T-helper 22 cell (primary cell): ENCODE data around the gene MAPRE2.
"Not testable (repeated sequence)": the region's sequence is repeated elsewhere in the genome, so short reads cannot be mapped to it uniquely, and the experiment has no call there.

Experiments used
- DNase-seq: peaks from one replicate; pipeline ENCODE4 v3.0.0-alpha.2; 2020; ENCODE audit warnings: low read depth

MAPRE2 gene

DNA sequence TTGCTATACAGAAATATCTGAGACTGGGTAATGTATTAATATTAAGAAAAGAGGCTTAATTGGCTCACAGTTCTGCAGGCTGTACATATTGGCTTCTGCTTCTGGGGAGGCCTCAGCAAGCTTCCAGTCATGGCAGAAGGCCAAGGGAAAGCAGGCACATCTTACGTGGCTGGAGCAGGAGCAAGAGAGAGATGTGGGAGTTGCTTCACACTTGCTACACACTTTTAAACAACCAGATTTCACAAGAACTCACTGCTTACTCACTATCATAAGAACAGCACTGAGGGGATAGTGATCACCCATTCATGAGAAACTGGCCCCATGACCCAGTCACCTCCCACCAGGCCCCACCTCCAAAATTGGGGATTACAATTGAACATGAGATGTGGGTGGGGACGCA, 50.6 kb downstream of the MAPRE2 start:
- DNase-seq: no peak

DNA sequence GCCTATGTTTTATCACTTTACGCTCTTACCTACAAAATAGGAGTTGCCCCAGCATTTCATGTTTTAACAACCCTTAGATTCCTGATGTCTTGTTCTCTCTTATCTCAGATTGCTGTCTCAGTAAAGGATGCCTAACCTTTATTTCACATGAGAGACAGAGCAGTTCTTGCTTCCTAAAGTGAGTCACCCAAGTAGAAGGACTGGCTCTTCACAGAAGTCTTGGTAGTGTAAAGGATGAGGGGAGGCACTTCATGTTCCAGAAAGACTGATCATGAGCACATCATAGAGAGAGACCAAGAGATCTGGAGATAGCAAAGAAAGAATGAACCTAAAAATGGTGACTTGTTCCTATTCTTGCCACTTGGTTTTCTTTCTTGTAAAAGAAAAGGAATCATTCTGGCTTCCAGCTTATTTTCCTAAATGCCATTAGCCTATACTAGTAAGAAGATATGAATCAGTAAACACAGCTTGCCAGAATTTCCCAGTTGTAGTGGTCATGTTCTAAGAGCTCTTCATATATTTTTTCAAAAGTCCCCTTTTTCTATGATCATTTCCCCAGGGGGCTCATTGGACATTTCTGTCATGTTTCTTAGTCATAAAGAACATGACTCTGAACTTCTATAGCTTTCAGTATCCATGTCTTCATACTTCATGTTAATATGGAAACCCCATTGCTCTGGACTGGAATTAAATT, 54.9 kb downstream of the MAPRE2 start:
- no peak for DNase-seq

DNA sequence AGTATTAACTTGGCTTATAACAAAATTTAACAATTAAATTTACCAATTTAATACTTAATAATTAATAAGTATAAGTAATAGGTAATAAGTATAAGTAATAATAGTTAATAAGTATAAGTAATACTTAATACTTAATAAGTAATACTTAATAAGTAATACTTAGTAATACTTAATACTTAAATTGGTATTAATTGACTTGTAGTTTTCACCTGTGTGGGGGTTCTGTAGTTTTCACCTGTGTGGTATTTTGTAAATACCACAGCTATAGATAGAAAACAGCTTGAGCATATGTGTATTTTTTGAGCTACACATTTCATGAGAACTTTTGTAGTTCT, 55.4 kb downstream of the MAPRE2 start:
- DNase-seq: no peak

DNA sequence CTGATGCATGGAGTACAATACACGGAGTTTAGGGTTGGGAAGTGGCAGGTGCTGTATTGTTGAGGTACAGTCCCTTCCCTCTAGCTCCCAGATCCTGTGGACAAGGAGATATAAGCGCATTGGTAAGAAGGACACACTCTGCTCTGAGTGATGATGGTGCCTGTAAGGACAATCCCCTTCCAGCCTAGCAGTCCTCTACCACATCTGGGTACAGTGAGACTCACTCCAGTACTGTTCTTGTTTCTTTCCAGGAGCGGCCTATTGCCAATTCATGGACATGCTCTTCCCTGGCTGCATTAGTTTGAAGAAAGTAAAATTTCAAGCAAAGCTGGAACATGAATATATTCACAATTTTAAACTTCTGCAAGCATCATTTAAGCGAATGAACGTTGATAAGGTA, 56.0 kb downstream of the MAPRE2 start:
- no peak for DNase-seq

DNA sequence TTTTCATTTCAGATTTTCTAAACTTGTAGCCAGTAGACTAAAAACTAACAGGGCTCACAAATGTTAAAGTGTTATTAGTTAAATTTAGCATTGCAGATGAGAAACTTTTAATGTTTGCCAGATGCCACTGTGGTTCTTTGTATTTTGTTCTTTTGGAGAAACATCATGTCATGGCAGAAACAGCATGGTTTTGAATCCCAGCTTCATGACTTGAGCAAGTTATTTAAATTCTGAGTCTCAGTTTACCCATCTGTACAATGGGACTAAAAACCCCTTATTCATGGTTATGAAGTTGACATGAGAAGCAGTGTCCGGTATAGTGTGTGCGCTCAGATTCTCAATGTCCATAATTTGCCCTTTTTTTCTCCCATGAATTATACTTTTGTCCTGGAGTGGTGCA, 56.5 kb downstream of the MAPRE2 start:
- DNase-seq: no peak

DNA sequence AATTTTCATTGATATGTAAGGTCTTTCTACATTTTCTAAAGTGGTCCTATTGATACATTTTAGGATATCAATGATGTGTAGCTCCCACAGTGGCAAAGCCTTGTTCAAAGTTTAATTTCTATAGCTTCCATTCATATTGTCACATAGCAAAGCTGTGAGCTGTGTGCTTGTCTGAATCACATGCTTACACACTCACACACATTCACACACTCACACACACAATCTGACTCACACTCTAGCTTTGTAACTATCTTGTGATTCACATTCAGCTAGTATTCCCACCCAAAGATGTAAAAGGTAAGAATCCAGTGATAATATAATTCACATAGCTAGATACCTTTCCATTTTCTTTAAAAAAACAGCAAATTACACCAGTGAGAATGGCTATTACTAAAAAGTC, 58.7 kb downstream of the MAPRE2 start:
- DNase-seq: no peak

DNA sequence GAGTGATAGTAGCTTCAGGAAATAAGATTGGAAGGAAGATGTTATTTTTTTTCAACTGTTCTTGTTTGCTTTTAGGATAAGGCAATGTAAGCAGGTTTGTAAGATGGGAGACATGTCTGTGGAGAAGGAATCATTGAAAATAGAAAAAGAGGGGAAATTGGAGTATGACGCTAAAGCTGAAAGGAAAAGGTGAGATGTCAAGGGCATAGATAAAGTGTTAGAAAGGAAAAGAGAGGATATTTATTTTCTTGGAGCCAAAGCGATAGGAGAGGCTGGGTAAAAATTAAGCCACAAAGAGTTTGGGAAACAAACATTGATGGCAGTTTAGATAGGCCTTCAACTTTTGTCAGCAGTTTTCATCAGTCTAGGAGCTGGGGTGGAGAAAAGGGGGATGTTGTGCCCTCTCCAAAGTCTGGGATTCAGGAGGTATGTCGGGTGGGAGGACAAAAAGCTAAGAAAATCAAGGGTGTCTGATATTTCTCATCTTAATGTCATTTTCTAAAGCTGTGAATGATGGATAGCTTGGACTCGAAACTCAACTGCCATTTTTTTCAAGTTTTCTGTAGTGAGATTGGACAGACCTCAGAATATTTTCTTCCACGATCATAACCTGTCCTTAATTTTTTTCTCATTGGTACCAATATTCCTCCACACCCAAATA, 63.3 kb downstream of the MAPRE2 start:
- no peak for DNase-seq

DNA sequence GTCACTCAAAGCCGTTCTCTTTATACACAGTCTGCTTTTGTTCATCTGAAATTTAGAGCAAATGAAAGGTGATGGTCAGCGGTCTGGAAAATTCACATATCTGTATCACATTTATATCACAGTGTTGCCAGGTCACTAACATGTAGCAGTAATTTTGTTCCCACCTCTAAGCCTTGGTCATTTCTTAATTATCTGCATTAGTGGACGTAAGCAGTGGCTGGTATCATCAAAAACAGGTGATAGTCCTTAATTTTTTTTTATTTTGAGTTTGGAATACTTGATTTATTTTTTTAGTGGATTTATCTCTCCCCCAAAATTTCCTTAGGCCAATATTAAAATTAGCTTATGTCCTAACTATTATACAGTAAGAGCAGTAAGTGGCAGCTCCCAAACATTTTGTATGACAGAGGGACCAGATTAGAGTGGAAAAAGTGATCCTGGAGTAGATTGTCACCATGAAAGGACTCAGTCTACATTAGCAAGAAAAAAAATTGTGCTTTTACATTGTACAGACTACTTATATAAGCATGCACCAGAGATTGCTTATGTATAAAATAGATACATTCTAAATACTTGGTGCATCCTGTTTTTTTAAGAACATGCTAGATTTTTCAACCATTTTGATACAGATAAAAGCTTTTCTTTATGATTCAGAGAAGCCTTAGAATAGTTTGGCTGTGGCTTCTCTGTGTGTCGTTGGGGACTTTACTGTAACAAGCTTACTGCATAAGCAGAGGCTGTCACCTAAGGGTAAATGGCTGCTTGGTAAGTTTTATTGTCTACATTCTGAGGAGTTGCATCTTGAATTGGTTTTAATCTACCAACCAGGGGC, 65.0 kb downstream of the MAPRE2 start:
- no peak for DNase-seq

DNA sequence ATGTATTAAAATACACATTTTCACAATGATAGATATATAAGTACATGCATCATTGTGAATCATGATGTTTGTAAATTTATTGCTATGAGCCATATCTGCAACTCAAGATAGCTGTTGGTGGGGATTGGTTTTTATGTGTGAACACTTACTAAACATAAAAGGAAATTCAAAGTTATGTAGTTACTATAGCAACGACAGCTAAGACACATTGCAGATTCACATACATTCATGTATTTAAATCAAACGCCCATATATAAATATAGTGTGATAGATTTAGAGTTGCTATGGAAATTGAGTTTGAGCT, 65.6 kb downstream of the MAPRE2 start:
- no peak for DNase-seq

DNA sequence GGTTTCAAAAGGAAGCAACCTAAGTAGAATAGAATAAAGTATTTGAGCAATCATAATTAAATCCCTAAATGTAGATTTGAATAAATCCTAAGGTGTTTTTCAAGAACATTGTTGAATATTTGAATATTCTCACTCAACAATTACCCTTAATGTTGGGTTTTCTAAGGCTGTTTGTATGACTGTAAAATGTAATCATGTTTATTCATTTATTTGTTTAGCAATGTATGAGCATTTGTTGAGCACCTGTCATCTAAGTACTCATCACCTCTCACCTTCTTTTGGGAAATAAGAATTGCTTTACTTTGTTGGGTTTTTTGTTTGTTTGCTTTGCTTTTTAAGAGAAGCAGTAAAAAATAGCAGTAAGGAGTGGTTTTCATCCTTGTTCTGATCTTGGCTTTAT, 66.0 kb downstream of the MAPRE2 start:
- no peak for DNase-seq

DNA sequence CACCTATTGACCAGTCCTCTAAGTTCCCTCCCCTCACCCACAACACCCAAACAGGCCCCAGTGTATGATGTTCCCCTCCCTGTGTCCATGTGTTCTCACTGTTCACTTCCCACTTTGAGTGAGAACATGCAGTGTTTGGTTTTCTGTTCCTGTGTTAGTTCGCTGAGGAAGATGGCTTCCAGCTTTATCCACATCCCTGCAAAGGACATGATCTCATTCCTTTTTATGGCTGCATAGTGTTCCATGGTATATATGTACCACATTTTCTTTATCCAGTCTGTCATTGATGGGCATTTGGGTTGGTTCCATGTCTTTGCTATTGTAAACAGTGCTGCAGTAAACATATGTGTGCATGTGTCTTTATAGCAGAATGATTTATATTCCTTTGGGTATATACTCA, 66.9 kb downstream of the MAPRE2 start:
- DNase-seq: not testable (repeated sequence)

DNA sequence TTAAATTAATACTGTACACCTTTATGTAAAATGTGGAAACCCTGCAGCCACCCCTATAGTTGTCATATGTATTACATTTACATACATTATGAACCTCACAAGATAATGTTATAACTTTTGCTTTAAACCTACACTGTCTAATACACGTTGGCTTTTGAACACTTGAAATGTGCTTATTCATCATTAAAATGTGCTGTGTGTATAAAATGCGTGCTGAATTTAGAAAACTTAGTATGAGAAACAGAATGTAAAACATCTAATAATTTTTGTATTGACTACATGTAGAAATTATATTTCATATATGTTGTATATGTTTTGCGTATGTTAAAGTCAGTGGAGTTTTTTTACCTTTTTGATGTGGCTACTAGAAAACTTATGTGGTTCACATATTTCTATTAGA, 68.8 kb downstream of the MAPRE2 start:
- DNase-seq: no peak

DNA sequence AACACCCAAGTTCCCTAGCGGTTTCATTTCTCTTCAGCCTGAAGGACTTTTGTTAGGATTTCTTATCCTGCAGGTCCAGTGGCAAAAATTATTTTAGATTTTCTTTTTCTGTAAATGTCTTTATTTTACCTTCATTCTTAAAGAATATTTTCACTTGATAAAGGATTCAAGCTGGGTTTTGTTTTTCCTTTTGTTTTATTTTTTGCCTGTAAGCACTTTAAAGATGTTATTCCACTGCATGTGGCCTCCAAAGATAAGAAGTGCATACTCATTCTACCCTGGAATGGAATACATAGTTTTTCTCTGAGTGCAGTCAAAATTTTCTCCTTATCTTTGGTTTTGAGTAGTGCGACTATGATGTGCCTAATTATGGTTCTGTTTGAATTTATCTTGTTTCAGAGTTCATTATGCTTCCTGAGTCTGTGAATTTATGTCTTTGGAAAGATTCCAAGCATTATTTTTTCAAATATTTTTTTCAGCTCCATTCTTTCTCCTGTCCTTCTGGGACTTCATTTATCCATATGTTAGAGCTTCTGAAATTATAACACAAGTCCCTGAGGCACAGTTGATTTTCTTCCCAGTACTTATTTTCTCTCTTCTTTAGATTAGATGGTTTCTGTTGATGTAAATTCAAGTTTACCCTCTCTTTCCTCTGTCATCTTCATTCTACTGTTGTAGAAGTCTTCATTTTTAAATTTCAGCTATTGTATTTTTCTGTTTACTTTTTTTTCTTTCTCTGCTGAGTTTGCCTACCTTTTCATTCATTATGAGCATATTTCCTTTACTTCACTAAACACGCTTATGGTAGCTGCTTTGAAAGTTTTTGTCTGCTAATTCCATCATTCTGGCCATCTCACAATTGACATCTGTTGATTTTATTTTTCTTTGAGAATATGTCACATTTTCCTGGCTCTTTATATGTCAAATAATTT, 69.6 kb downstream of the MAPRE2 start:
- DNase-seq: no peak

DNA sequence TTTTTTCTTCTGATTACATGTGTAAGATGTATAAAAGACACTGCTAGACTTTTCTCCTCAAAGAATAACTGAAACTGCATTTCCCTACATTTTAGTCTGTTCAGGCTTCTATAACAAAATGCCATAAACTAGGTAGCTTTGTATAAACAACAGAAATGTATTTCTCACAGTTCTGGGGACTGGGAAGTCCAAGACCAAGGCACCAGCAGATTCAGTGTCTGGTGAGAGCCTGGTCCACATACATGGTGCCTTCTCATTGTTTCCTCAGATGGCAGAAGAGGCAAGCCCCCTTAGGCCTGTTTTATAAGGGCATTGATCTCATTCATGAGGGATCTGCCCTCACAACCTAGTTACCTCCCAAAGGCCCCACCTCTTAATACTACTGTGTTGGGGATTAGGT, 71.5 kb downstream of the MAPRE2 start:
- DNase-seq: no peak

DNA sequence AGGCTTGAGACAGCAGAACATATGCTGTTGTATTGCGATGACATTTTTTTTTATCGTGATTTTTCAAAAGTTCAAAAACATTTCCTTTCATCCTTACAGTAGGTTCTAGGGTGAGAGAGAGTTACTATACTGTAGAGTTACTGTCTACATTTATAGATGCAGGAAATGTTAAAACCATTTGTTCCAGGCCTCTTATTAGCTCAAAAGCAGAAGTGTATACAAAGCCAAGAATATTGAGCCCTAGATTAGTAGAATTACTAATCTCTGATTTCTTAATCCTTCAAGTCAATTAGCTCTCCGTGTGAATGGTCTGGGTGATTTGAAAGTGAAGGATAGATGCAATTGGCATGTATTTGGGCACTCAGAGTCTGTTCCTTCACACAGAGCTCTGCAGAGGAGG, 73.1 kb downstream of the MAPRE2 start:
- no peak for DNase-seq

DNA sequence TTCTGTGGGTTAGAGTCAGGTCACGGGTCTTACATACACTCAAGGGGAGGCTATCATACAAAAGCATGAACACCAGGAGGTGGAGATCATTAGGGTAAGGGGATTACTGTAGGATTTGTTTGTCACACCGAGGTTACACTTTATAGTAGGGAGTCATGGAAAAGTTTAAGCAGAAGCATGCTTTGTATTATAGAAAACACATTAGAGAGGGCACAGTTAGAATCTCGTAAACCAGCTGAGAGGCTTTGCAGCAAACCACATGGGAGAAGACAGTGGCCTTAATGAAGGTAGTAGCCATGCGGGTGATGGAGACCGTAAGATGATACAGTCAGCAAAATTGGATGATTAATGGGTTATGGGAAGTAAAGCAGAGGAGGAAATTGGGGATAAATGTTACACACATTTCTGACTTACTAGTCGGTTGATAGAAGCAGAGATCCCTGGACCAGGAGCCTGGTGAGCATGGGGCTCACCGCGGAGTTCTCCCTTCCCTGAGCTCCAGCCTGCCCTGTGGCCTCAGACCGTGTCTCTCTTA, 75.6 kb downstream of the MAPRE2 start:
- DNase-seq: no peak

DNA sequence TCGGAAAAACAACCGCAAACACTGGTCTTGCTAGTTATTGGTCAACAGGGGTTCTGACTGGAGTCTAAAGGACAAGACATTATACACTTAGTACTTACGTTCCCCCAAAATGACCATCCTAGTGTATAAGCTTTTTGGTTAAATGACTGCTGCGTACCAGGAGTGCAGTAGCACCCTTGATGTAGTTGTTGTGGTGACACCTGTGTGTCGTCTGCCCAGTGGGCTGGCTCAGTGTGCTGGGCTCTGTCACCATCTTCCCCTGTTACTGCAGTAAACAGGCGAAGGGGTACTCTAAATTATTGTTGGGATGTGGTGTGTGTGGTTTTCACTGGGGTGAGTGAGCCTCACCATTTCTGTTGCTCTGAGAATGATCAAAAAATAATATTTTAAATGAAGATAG, 76.2 kb downstream of the MAPRE2 start:
- DNase-seq: no peak

DNA sequence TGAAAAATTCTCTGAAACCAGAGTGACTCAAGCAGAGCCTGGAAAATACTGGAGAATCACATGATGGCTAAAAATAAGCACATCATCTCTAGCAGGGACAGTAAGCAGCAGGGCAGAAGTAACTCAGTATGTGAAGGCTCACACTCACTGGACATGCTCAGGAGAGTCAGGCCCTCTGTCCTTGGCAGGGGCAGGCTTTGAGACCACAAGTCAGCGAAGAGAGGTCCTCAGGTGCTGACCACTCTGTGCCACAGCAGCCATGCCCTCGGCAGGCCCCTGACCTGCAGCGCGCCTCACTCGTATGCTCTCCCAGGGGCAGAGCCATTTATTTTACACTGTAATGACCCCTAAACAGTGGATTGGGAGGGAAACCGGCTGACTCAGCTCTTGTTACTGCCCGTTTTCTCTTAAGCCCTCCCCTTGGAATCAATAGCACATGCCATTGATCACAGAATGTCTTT, 76.8 kb downstream of the MAPRE2 start:
- DNase-seq: no peak

DNA sequence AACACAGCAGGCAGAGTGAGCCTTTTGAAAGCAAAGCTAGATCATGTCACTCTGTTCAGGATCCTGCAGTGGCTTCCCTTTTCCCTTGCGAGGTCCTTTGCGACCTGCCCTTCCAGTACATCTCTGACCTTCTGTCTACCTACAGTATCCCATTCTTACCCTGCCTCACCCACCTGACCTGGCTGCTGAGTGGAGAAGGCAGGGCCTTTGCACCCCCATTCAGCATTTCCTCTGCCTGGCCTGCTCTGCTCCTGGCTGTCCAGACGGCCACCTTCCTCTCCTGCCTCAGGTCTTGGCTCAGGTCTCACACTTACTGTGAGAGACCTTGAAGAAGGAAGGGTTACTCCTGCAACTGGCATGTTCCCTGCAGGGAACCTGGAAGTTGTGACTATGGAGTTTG, 77.4 kb downstream of the MAPRE2 start:
- DNase-seq: no peak

DNA sequence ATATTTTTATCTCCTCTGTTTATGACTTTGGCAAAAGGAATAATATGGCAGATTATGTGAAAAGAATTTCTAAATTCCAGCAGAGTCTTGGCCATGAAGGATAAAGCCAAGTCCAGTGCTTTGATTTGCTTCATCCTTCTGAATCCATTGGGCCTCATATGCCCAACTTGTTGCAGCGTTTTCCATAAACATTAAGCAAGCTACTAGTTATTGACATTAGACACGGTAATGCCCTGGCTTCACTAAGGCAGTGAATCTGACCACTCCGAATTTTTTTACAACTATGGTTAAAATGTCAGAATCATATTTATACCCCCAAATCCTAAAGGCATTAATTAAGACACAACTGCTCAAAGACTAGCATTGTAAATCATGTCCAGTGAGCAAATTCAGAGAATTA, 79.8 kb downstream of the MAPRE2 start:
- no peak for DNase-seq

DNA sequence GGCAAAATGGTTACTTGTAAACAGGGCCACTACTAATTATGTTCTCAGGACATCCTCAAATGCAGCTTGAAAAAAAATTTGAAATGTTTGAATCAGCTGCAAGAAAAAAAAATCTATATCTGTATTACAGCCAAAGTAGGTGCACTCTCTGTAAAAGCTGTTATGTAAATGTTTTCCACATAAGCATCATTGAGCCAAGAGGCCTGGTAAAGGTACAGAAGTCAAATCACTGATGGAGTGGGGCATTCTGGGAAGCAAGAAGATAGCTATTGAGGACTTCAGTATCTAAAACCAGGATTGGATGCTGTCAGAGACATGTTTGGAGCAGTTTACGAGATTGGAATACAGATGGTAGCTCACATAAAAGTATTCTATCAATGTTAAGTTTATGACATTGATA, 80.3 kb downstream of the MAPRE2 start:
- no peak for DNase-seq

DNA sequence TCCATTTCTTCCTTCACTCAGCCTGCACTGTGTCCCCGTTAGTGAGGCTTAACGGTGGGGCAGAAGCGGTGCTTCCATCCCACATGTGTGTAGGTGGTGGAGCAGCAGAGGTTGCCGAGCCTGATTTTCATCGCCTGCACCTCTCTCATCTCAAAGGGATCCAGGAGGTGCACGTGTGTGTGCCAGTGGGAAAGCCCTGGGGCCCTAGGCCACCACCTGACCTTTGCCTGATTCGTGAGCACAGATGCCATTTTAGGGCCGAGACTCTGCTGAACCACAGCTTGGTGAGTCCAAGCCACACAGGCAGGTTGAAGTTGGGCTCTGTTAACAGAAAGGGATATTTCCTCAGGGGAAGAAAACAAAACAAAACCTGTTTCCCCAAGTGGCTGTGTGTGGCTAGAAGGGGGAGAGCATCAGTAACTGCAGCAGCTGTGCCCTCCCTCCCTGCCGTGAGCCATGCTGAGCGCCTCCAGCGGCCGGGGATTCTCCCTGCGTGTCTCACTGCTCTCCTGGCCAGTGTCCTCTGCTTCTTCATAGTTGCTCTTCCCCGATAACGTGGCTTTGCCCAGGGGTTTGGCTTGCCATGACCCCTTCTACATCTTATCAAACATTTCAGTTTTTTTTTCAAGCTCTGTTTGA, 81.5 kb downstream of the MAPRE2 start:
- no peak for DNase-seq
